Melanocyte of skin (primary cell): ENCODE measurements around the gene PLCG2. TPM values are rescaled to one million over a fixed set of nuclear protein-coding genes. Genes with fewer than 3 reads are reported as not detected.

ENCODE experiments used
- total RNA-seq, 2 donors: library from RNA; depleted of rRNA; stranded (reverse); fragments of >200 nt; gene quantifications; 2 replicates each; pipeline ENCODE4 v1.2.3, GENCODE V29; 2012

Gene PLCG2
- total RNA-seq: 1 to 10 TPM; 5.3 to 5.5 TPM

DNA sequence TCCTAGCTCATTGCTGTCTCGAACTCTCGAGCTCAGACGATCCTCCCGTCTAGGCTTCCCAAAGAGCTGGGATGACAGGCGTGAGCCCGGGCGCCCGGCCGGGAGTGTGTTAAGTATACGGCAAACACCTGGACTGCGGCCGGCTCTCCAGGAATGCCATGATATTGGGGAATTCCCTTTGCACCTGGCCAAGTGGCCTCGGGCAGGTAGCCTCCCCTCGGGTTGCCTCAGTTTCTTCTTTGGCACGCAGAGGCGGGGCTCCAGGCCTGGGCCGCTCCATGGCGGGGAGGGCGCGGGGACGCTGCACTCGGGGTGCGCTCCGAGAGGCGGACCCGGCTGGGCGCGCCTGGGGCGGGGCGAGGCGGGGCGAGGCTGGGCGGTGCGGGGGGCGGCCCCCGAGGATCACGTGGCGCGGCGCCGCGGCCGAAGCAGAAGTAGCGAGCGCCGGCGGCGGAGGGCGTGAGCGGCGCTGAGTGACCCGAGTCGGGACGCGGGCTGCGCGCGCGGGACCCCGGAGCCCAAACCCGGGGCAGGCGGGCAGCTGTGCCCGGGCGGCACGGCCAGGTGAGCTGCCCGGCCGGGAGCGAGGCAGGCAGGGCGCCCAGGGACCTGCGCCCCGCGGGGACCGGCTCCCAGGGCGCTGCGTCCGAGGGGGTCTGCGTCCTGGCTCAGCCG lies at the start of gene PLCG2:
Gene PLCG2 (plus strand): TSS at position 431 of the 675 bp plus-strand sequence. CDS start 6,699 bp downstream, outside the sequence.

GRCh38 chr16:82011199-82011641 lies 232.1 kb downstream of the PLCG2 start, which contains the start of gene SDR42E1:
Gene SDR42E1, minus strand, starts transcription at chr16:82011470. Its CDS starts 10,612 bp downstream, at chr16:82000858.

Other genes with a start within 250 kb of the PLCG2 start
- under 1 TPM in 1 of 2 donors, not detected in 1; under 0.01 TPM for gene SDR42E1, start 232.2 kb downstream of the PLCG2 start, total RNA-seq